RWPE2 (cell line): Measurements from ENCODE around the gene SPATA1.

Experiments used
- ATAC-seq: fragments of 200-7000 bp; cut with Tn5 transposase; 3 replicates; pipeline ENCODE4 v1.9.1; 2021; ENCODE audit warnings: low read depth
- DNase-seq: peaks from one replicate; pipeline ENCODE4 v3.0.0-alpha.2; 2020; ENCODE audit warnings: low spot score
- H3K27ac ChIP-seq: fragments of 450-650 bp; 2 replicates; pipeline ENCODE4 v1.5.1; 2017; ENCODE audit warnings: mild to moderate bottlenecking; ENCODE audit not compliant: poor library complexity, severe bottlenecking
- H3K27me3 ChIP-seq: fragments of 250-450 bp; sonication (Bioruptor Pico); 2 replicates; pipeline ENCODE4 v1.5.1; 2021; ENCODE audit warnings: mild to moderate bottlenecking, moderate library complexity; ENCODE audit not compliant: insufficient read depth, poor library complexity, severe bottlenecking
- H3K36me3 ChIP-seq: fragments of 250-450 bp; sonication (Bioruptor Pico); 2 replicates; pipeline ENCODE4 v1.5.1; 2020; ENCODE audit warnings: low read depth, mild to moderate bottlenecking, moderate library complexity
- H3K4me1 ChIP-seq: fragments of 250-450 bp; sonication (Bioruptor Pico); 2 replicates; pipeline ENCODE4 v1.5.1; 2021; ENCODE audit warnings: mild to moderate bottlenecking, moderate library complexity; ENCODE audit not compliant: insufficient read depth, poor library complexity, severe bottlenecking
- H3K4me3 ChIP-seq: fragments of 250-450 bp; sonication (Bioruptor Pico); 2 replicates; pipeline ENCODE4 v1.5.1; 2021; ENCODE audit warnings: mild to moderate bottlenecking, moderate library complexity; ENCODE audit not compliant: severe bottlenecking
- H3K9me3 ChIP-seq: fragments of 250-450 bp; sonication (Bioruptor Pico); 2 replicates; pipeline ENCODE4 v1.5.1; 2021; ENCODE audit warnings: mild to moderate bottlenecking, moderate library complexity; ENCODE audit not compliant: severe bottlenecking
- TF ChIP-seq, protein P1 (sequence below): fragments of 450-650 bp; IDR thresholded peaks from one replicate; pipeline ENCODE4 v1.5.1; 2017; ENCODE audit warnings: mild to moderate bottlenecking, moderate library complexity; ENCODE audit not compliant: poor library complexity, severe bottlenecking

Gene SPATA1

DNA sequence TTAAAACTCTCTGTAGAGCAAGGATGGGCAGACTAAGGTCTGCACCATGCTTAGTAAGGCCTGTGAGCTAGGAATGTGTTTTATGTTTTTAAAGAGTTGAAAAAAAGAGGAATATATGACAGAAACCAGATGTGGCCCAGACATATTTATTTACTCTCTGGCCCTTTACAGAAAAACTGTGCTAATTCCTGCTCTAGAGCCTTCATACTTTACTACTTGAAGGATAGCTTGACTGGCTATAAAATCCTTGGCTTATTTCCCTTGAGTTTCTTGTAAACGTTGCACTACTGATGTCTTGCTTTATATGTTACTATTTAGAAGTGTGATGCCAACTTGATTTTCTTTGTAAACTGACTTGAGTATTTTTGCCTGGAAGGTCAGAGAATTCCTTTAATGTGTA, 34.6 kb downstream of the SPATA1 start:
- Histone ChIP-seq H3K4me3 (no peak overlapping the region), H3K27ac (no peak overlapping the region), H3K36me3 (no peaks in the 10 kb centered on the region), H3K9me3 (no peaks in the 10 kb centered on the region), H3K27me3 (no peaks in the 10 kb centered on the region), H3K4me1 (no peaks in the 10 kb centered on the region)
- DNase-seq = no peak
- no peak for ATAC-seq
- TF ChIP-seq, protein P1, sequence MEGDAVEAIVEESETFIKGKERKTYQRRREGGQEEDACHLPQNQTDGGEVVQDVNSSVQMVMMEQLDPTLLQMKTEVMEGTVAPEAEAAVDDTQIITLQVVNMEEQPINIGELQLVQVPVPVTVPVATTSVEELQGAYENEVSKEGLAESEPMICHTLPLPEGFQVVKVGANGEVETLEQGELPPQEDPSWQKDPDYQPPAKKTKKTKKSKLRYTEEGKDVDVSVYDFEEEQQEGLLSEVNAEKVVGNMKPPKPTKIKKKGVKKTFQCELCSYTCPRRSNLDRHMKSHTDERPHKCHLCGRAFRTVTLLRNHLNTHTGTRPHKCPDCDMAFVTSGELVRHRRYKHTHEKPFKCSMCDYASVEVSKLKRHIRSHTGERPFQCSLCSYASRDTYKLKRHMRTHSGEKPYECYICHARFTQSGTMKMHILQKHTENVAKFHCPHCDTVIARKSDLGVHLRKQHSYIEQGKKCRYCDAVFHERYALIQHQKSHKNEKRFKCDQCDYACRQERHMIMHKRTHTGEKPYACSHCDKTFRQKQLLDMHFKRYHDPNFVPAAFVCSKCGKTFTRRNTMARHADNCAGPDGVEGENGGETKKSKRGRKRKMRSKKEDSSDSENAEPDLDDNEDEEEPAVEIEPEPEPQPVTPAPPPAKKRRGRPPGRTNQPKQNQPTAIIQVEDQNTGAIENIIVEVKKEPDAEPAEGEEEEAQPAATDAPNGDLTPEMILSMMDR = no peak

DNA sequence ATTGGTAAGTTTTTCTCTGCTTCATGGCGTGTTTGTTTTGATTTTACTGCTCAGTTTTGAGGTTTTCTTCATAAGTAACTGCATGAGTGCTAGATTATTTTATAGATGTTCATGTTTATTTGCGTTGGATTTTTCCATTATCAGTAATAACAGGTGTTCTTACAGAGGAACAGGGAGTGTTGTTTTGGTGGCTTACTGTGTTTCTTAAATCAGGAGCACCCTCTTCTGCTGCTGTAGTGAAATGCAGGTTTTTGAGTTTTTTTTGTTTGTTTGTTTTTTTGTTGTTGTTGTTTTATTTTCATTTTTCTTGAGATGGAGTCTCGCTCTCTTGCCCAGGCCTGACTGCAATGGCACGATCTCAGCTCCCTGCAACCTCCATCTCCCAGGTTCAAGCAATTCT, 35.5 kb downstream of the SPATA1 start:
- Histone ChIP-seq H3K4me3 (no peak overlapping the region), H3K4me1 (no peaks in the 10 kb centered on the region), H3K27me3 (no peaks in the 10 kb centered on the region), H3K36me3 (no peaks in the 10 kb centered on the region), H3K9me3 (no peaks in the 10 kb centered on the region), H3K27ac (no peak overlapping the region)
- TF ChIP-seq, protein P1 = no peak
- DNase-seq (no peak), ATAC-seq (no peak)

DNA sequence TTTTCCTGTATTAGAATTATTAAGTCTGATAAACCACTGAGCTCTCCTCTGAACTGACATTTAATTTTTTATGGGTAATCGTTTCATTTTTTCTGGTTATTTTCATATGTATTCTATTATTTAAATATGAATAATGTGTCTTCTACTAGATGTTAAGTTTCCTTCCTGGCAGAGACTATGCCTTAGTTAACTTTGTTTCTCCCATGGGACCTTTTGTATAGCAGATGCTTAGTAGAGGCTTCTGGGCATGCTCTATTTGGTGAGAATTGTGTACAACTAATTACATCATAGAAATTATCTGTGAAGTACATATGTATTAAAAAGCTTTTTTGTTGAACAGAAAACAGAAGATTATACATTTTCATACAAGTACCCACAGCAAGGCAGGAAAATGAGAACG, 44.6 kb downstream of the SPATA1 start:
- Histone ChIP-seq H3K36me3 (peaks cover 7% of the 10 kb centered on the region; the same call in 1 of the 2 replicates), H3K27ac (no peak overlapping the region), H3K4me3 (no peak overlapping the region), H3K27me3 (no peaks in the 10 kb centered on the region), H3K9me3 (no peaks in the 10 kb centered on the region), H3K4me1 (no peaks in the 10 kb centered on the region)
- ATAC-seq = no peak
- TF ChIP-seq, protein P1 = no peak
- DNase-seq = no peak

DNA sequence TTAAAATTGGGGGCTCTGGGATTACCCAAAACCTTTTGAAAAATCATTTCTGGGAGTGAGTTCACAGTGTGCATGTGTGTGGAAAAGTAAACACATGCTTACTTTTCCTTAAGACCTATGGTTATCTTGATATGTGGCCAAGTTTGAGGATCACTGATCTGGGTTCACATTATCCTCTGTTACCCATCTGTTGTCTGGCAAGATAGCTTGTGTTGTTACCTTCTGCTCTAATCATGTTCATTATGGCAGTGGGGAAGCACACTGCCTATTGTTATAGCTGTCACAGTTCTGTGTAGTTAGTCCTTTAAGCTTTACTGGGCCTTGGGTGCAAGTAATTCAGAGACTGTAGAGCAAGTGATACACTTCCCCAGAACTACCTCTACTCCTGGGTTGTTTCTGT, 63.0 kb downstream of the SPATA1 start:
- TF ChIP-seq, protein P1 = no peak
- no peak overlapping the region for H3K27ac ChIP-seq
- DNase-seq (no peak), ATAC-seq (no peak)
- H3K4me1 ChIP-seq = peaks cover 17% of the 10 kb centered on the region
- no peak overlapping the region for H3K4me3 ChIP-seq
- H3K36me3 ChIP-seq = peaks cover 18% of the 10 kb centered on the region
- H3K9me3 ChIP-seq = no peaks in the 10 kb centered on the region
- H3K27me3 ChIP-seq = no peaks in the 10 kb centered on the region

DNA sequence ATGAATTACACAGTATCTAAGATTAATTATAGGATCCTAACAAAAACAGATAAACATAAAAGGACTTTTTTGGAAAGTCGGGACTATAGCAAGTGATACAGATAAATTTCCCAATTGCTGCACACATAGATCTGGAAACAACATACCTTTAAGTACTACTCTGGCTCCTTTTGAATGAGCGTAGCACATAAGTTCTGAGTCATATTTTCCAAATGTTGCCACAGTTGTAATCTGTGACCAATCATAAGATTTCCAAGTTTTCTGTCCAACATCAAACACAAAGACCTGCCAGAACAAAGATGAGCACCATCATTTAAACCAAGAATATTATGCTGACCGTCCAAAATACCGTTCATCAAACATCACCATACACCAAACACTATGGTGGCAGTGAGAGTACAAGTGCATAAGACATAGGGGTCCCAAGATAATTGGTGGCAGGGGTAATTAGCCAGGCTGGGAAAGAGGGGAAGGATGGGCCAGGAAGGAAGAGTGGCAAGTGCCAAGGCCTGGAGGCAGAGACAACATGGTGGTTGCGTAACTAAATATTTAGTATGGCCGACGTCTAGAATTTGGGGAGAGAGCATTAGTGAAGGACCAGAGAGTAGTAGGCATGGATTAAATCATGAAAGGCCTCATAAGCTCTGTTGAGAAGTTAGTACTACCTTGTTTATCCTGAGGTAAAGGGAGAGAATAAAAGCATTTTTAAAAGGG, 64.4 kb downstream of the SPATA1 start:
- TF ChIP-seq, protein P1 = no peak
- DNase-seq = no peak
- Histone ChIP-seq H3K4me1 (peaks cover 17% of the 10 kb centered on the region), H3K27me3 (no peaks in the 10 kb centered on the region), H3K9me3 (no peaks in the 10 kb centered on the region), H3K36me3 (peaks cover 11% of the 10 kb centered on the region; the same call in 1 of the 2 replicates), H3K27ac (no peak overlapping the region), H3K4me3 (no peak overlapping the region)
- no peak for ATAC-seq
